Measurements from ENCODE around the gene FAM117A.

GRCh38 chr17:49664706-49665211 lies 99.2 kb downstream of the FAM117A start:
- TF ChIP-seq, protein P1, sequence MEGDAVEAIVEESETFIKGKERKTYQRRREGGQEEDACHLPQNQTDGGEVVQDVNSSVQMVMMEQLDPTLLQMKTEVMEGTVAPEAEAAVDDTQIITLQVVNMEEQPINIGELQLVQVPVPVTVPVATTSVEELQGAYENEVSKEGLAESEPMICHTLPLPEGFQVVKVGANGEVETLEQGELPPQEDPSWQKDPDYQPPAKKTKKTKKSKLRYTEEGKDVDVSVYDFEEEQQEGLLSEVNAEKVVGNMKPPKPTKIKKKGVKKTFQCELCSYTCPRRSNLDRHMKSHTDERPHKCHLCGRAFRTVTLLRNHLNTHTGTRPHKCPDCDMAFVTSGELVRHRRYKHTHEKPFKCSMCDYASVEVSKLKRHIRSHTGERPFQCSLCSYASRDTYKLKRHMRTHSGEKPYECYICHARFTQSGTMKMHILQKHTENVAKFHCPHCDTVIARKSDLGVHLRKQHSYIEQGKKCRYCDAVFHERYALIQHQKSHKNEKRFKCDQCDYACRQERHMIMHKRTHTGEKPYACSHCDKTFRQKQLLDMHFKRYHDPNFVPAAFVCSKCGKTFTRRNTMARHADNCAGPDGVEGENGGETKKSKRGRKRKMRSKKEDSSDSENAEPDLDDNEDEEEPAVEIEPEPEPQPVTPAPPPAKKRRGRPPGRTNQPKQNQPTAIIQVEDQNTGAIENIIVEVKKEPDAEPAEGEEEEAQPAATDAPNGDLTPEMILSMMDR (IDR thresholded peaks at IDR 0.05): no peak
- no peak for TF ChIP-seq POLR2AphosphoS5 (IDR thresholded peaks at IDR 0.05)
